HEK293 (cell line): ENCODE measurements around the gene CORO2B.

Source experiments
- EGR2 ChIP-seq: fragments of 450-650 bp; formaldehyde crosslinking; IDR thresholded peaks from 2 replicates; pipeline ENCODE4 v1.5.1; 2016; ENCODE audit warnings: low read depth, missing biosample characterization, missing genetic modification characterization
- TRIM28 ChIP-seq: IDR thresholded peaks from 2 replicates; pipeline ENCODE4 v1.6.1; 2011; ENCODE audit warnings: low read length, control low read depth, borderline replicate concordance
- ZNF274 ChIP-seq, 2 experiments: fragments of 200-500 bp in 1 of 2; fragments of 450-650 bp in 1 of 2; sonication (Bioruptor generic) in 1 of 2; formaldehyde crosslinking in 1 of 2; IDR thresholded peaks; 2 replicates each; pipeline versions ENCODE4 v1.5.1 to v1.6.1; 2014 to 2016; ENCODE audit warnings: borderline replicate concordance in 1 of 2, inconsistent platforms in 1 of 2, low read length in 1 of 2, missing biosample characterization in 1 of 2, missing genetic modification characterization in 1 of 2
- ZNF624 ChIP-seq: fragments of 450-650 bp; formaldehyde crosslinking; IDR thresholded peaks from 2 replicates; pipeline ENCODE4 v1.5.1; 2017; ENCODE audit warnings: missing biosample characterization, missing genetic modification characterization
- ZNF629 ChIP-seq: fragments of 450-650 bp; formaldehyde crosslinking; IDR thresholded peaks from 2 replicates; pipeline ENCODE4 v1.5.1; 2017; ENCODE audit warnings: missing biosample characterization, missing genetic modification characterization
- ZNF747 ChIP-seq: fragments of 450-650 bp; formaldehyde crosslinking; IDR thresholded peaks from 2 replicates; pipeline ENCODE4 v1.5.1; 2016; ENCODE audit warnings: missing biosample characterization, missing genetic modification characterization
- TF ChIP-seq, protein P1 (sequence below): fragments of 450-650 bp; formaldehyde crosslinking; IDR thresholded peaks from 2 replicates; pipeline ENCODE4 v1.5.1; 2016; ENCODE audit warnings: missing biosample characterization, missing genetic modification characterization
- TF ChIP-seq, protein P2 (sequence below): fragments of 450-650 bp; formaldehyde crosslinking; IDR thresholded peaks from 2 replicates; pipeline ENCODE4 v1.5.1; 2016; ENCODE audit warnings: missing biosample characterization, missing genetic modification characterization
- TF ChIP-seq, protein P3 (sequence below): fragments of 450-650 bp; IDR thresholded peaks from 2 replicates; pipeline ENCODE4 v1.5.1; 2018; ENCODE audit warnings: missing biosample characterization, missing genetic modification characterization
- TF ChIP-seq, protein P4 (sequence below): fragments of 450-650 bp; formaldehyde crosslinking; IDR thresholded peaks from 2 replicates; pipeline ENCODE4 v1.5.1; 2017; ENCODE audit warnings: missing biosample characterization, missing genetic modification characterization

GRCh38 chr15:68599153-68599545 lies 20.4 kb downstream of the CORO2B start:
- no peak for TF ChIP-seq ZNF624 (tag by site-specific recombination)
- TF ChIP-seq, protein P1, sequence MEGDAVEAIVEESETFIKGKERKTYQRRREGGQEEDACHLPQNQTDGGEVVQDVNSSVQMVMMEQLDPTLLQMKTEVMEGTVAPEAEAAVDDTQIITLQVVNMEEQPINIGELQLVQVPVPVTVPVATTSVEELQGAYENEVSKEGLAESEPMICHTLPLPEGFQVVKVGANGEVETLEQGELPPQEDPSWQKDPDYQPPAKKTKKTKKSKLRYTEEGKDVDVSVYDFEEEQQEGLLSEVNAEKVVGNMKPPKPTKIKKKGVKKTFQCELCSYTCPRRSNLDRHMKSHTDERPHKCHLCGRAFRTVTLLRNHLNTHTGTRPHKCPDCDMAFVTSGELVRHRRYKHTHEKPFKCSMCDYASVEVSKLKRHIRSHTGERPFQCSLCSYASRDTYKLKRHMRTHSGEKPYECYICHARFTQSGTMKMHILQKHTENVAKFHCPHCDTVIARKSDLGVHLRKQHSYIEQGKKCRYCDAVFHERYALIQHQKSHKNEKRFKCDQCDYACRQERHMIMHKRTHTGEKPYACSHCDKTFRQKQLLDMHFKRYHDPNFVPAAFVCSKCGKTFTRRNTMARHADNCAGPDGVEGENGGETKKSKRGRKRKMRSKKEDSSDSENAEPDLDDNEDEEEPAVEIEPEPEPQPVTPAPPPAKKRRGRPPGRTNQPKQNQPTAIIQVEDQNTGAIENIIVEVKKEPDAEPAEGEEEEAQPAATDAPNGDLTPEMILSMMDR (tag by site-specific recombination) = no peak
- TF ChIP-seq, protein P2, sequence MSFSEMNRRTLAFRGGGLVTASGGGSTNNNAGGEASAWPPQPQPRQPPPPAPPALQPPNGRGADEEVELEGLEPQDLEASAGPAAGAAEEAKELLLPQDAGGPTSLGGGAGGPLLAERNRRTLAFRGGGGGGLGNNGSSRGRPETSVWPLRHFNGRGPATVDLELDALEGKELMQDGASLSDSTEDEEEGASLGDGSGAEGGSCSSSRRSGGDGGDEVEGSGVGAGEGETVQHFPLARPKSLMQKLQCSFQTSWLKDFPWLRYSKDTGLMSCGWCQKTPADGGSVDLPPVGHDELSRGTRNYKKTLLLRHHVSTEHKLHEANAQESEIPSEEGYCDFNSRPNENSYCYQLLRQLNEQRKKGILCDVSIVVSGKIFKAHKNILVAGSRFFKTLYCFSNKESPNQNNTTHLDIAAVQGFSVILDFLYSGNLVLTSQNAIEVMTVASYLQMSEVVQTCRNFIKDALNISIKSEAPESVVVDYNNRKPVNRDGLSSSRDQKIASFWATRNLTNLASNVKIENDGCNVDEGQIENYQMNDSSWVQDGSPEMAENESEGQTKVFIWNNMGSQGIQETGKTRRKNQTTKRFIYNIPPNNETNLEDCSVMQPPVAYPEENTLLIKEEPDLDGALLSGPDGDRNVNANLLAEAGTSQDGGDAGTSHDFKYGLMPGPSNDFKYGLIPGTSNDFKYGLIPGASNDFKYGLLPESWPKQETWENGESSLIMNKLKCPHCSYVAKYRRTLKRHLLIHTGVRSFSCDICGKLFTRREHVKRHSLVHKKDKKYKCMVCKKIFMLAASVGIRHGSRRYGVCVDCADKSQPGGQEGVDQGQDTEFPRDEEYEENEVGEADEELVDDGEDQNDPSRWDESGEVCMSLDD (tag by site-specific recombination) = no peak
- TF ChIP-seq ZNF274 (IDR thresholded peaks at IDR 0.05; ENCODE audit: low read length) = no peak
- no peak for TF ChIP-seq ZNF274 (tag by site-specific recombination; IDR thresholded peaks at IDR 0.05; ENCODE audit: borderline replicate concordance)
- TF ChIP-seq, protein P3, sequence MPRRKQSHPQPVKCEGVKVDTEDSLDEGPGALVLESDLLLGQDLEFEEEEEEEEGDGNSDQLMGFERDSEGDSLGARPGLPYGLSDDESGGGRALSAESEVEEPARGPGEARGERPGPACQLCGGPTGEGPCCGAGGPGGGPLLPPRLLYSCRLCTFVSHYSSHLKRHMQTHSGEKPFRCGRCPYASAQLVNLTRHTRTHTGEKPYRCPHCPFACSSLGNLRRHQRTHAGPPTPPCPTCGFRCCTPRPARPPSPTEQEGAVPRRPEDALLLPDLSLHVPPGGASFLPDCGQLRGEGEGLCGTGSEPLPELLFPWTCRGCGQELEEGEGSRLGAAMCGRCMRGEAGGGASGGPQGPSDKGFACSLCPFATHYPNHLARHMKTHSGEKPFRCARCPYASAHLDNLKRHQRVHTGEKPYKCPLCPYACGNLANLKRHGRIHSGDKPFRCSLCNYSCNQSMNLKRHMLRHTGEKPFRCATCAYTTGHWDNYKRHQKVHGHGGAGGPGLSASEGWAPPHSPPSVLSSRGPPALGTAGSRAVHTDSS (tag by site-specific recombination) = no peak
- no peak for TF ChIP-seq TRIM28
- TF ChIP-seq ZNF747 (tag by site-specific recombination) = no peak
- TF ChIP-seq ZNF629 = no peak
- TF ChIP-seq, protein P4, sequence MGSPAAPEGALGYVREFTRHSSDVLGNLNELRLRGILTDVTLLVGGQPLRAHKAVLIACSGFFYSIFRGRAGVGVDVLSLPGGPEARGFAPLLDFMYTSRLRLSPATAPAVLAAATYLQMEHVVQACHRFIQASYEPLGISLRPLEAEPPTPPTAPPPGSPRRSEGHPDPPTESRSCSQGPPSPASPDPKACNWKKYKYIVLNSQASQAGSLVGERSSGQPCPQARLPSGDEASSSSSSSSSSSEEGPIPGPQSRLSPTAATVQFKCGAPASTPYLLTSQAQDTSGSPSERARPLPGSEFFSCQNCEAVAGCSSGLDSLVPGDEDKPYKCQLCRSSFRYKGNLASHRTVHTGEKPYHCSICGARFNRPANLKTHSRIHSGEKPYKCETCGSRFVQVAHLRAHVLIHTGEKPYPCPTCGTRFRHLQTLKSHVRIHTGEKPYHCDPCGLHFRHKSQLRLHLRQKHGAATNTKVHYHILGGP = no peak
- TF ChIP-seq EGR2 = no peak
